PC-3 (cell line): ENCODE measurements around the gene VIPR2. TPM values are rescaled to one million over a fixed set of nuclear protein-coding genes. Genes with fewer than 3 reads are reported as not detected.
"Not testable (repeated sequence)": the region's sequence is repeated elsewhere in the genome, so short reads cannot be mapped to it uniquely, and the experiment has no call there.

ENCODE experiments used
- ATAC-seq: fragments of 200-7000 bp; cut with Tn5 transposase; 2 replicates; pipeline ENCODE4 v1.9.1; 2020; ENCODE audit warnings: mild to moderate bottlenecking, moderate library complexity
- BruUV-seq: library from RNA; stranded (reverse); fragments of 400-500 nt; replicated peaks from 2 replicates; lab custom pipeline; 2021; lab: Mats Ljungman, UMichigan
- CTCF ChIA-PET: fragments of 300-600 bp; sonication (Branson Sonifier 250); formaldehyde crosslinking; loops from one replicate; lab custom pipeline; 2022; ENCODE audit warnings: antibody characterized with exemption; lab: Charles Lee
- POLR2A ChIA-PET: fragments of 300-600 bp; sonication (Branson Sonifier 250); formaldehyde crosslinking; loops from one replicate; lab custom pipeline; 2022; ENCODE audit warnings: antibody characterized with exemption; ENCODE audit not compliant: unreplicated experiment; lab: Charles Lee
- DNase-seq: peaks from one replicate; pipeline ENCODE4 v3.0.0-alpha.2; 2015
- H2AFZ ChIP-seq: fragments of 300-600 bp; sonication (generic); 2 replicates; pipeline ENCODE4 v1.6.0; 2016; ENCODE audit warnings: antibody characterized with exemption, low read length
- H3F3A ChIP-seq: fragments of 300-600 bp; sonication (generic); one replicate; pipeline ENCODE4 v1.6.0; 2017; ENCODE audit warnings: antibody characterized with exemption, low read length, control low read depth, mild to moderate bottlenecking; ENCODE audit not compliant: unreplicated experiment
- H3K27ac ChIP-seq: fragments of 300-600 bp; sonication (generic); 2 replicates; pipeline ENCODE4 v1.5.1; 2016; ENCODE audit warnings: mild to moderate bottlenecking, low read length
- H3K27me3 ChIP-seq: fragments of 300-600 bp; sonication (generic); 2 replicates; pipeline ENCODE4 v1.6.1; 2016; ENCODE audit warnings: low read length, mixed read lengths
- H3K36me3 ChIP-seq: fragments of 300-600 bp; sonication (generic); 2 replicates; pipeline ENCODE4 v1.6.1; 2016; ENCODE audit warnings: low read depth, mixed run types, low read length, mixed read lengths
- H3K4me1 ChIP-seq: fragments of 300-600 bp; sonication (generic); 2 replicates; pipeline ENCODE4 v1.5.1; 2016; ENCODE audit warnings: low read length; ENCODE audit not compliant: insufficient read depth
- H3K4me2 ChIP-seq: fragments of 300-600 bp; sonication (generic); 2 replicates; pipeline ENCODE4 v1.6.0; 2016; ENCODE audit warnings: low read length
- H3K4me3 ChIP-seq: fragments of 300-600 bp; sonication (generic); 2 replicates; pipeline ENCODE4 v1.5.1; 2016; ENCODE audit warnings: mild to moderate bottlenecking, low read length, mixed read lengths
- H3K79me2 ChIP-seq: fragments of 300-600 bp; sonication (generic); 2 replicates; pipeline ENCODE4 v1.6.1; 2017; ENCODE audit warnings: low read length, mixed read lengths
- H3K9ac ChIP-seq: fragments of 300-600 bp; sonication (generic); 2 replicates; pipeline ENCODE4 v1.6.0; 2016; ENCODE audit warnings: mild to moderate bottlenecking, low read length
- H3K9me2 ChIP-seq: fragments of 300-600 bp; sonication (generic); replicated peaks from 2 replicates; pipeline ENCODE4 v1.6.1; 2016; ENCODE audit warnings: mixed run types, low read length, mixed read lengths
- H3K9me3 ChIP-seq: fragments of 300-600 bp; sonication (generic); 2 replicates; pipeline ENCODE4 v1.6.1; 2016; ENCODE audit warnings: low read length, mixed read lengths
- H4K20me1 ChIP-seq: fragments of 300-600 bp; sonication (generic); 2 replicates; pipeline ENCODE4 v1.6.1; 2016; ENCODE audit warnings: low read length, mixed read lengths
- EZH2 ChIP-seq: fragments of 300-600 bp; sonication (generic); IDR thresholded peaks from one replicate; pipeline ENCODE4 v1.6.1; 2017; ENCODE audit warnings: antibody characterized with exemption, mild to moderate bottlenecking, low read length; ENCODE audit not compliant: unreplicated experiment
- EZH2phosphoT487 ChIP-seq: fragments of 300-600 bp; sonication (generic); IDR thresholded peaks from 2 replicates; pipeline ENCODE4 v1.6.1; 2018; ENCODE audit warnings: mild to moderate bottlenecking, antibody characterized with exemption, low read length, borderline replicate concordance
- intact Hi-C: fragments of 100-400 bp; cut with micrococcal nuclease; formaldehyde crosslinking; loops from 2 replicates; pipeline ENCODE4 v1.9.0; 2023
- total RNA-seq: library from RNA; depleted of rRNA; stranded (reverse); fragments of >200 nt; gene quantifications from 2 replicates; pipeline ENCODE4 v1.2.3, GENCODE V29; 2014
- TF ChIP-seq, protein P1 (sequence below): fragments of 300-600 bp; sonication (generic); conservative IDR thresholded peaks from 2 replicates; pipeline ENCODE4 v1.5.1; 2017; ENCODE audit warnings: antibody characterized with exemption, low read depth, mild to moderate bottlenecking, low read length

VIPR2 gene
- total RNA-seq, 1 experiment from 2014 or later = not detected

DNA sequence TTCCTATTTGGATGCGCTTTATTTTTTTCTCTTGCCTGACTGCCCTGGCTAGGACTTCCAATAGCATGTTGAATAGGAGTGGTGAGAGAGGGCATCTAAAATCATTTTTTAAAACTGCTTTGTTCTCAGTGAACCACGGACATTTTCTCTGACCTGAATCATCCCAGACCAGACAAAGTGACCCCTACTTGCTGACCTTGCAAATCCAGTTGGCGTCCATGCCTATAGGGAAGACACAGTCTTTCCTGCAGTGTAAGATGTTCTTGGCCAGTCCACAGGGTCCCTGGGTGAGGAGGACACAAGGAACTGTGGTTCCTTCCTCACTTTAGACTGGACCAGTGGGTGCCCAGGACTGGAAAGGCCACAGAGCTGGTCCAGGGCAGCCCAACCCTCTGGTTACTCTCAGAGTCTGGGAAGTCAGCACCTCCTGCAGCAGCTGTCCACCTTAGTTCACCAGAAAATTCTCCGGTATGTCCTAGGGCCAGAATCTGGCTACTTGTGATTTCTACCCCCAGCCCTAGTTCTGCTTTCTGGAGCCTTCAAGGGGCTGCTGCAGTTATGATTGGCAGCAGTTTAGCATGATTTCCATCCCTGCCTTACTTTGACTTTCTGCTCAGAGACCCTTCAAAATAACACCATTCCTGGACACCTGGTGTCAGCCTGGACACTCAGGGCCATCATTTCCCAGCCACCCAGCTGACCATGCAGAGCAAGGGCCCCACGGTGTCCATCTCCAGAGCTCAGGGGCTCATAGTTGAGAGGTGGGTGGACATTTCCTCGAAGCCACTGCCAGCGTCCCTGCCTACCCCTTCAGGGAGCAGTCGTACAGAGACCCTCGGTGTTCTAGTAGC, 19.3 kb downstream of the VIPR2 start:
- no peak for DNase-seq
- no peak for ATAC-seq
- no peaks in the 10 kb centered on the region for H3K79me2 ChIP-seq
- H2AFZ ChIP-seq = no peak overlapping the region
- no peaks in the 10 kb centered on the region for H3K9me3 ChIP-seq
- no peaks in the 10 kb centered on the region for H3K9me2 ChIP-seq
- BruUV-seq = no TSS peak
- intact Hi-C loops = no loop called here
- H3K4me3 ChIP-seq = no peak overlapping the region
- POLR2A ChIA-PET = no interaction called here
- CTCF ChIA-PET = no interaction called here
- TF ChIP-seq EZH2 (no peak), EZH2phosphoT487 (no peak)
- TF ChIP-seq, protein P1, sequence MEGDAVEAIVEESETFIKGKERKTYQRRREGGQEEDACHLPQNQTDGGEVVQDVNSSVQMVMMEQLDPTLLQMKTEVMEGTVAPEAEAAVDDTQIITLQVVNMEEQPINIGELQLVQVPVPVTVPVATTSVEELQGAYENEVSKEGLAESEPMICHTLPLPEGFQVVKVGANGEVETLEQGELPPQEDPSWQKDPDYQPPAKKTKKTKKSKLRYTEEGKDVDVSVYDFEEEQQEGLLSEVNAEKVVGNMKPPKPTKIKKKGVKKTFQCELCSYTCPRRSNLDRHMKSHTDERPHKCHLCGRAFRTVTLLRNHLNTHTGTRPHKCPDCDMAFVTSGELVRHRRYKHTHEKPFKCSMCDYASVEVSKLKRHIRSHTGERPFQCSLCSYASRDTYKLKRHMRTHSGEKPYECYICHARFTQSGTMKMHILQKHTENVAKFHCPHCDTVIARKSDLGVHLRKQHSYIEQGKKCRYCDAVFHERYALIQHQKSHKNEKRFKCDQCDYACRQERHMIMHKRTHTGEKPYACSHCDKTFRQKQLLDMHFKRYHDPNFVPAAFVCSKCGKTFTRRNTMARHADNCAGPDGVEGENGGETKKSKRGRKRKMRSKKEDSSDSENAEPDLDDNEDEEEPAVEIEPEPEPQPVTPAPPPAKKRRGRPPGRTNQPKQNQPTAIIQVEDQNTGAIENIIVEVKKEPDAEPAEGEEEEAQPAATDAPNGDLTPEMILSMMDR = no peak
- H3F3A ChIP-seq = no peaks in the 10 kb centered on the region
- H3K9ac ChIP-seq = no peak overlapping the region
- no peaks in the 10 kb centered on the region for H4K20me1 ChIP-seq
- no peaks in the 10 kb centered on the region for H3K4me1 ChIP-seq
- peaks cover 68% of the 10 kb centered on the region for H3K27me3 ChIP-seq
- no peak overlapping the region for H3K27ac ChIP-seq
- H3K36me3 ChIP-seq = no peaks in the 10 kb centered on the region
- H3K4me2 ChIP-seq = no peak overlapping the region

DNA sequence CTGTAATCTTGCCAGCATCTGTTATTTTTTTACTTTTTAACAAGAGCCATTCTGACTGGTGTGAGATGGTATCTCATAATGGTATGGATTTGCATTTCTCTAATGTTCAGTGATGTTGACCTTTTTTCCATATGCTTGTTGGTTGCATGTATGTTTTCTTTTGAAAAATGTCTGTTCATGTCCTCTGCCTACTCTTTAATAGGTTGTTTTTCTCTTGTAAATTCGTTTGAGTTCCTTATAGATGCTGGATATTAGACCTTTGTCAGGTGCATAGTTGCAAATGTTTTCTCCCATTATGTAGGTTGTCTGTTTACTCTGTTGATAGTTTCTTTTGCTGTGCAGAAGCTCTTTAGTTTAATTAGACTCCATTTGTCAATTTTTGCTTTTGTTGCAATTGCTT, 20.9 kb downstream of the VIPR2 start:
- H3K36me3 ChIP-seq, H3K4me3 ChIP-seq, ATAC-seq, H3K79me2 ChIP-seq, BruUV-seq, H3K27ac ChIP-seq, H3K4me2 ChIP-seq, H3K9me2 ChIP-seq, DNase-seq, H3K4me1 ChIP-seq, POLR2A ChIA-PET, H3K9me3 ChIP-seq, H3F3A ChIP-seq, intact Hi-C loops, H2AFZ ChIP-seq, H3K9ac ChIP-seq, H4K20me1 ChIP-seq: not testable (repeated sequence)
- CTCF ChIA-PET = interaction anchor here (0.6 kb wide), 1 partner anchor 95 kb away, joined by 19 read pairs; no protein-coding TSS in a partner anchor
- peaks cover 83% of the 10 kb centered on the region for H3K27me3 ChIP-seq

DNA sequence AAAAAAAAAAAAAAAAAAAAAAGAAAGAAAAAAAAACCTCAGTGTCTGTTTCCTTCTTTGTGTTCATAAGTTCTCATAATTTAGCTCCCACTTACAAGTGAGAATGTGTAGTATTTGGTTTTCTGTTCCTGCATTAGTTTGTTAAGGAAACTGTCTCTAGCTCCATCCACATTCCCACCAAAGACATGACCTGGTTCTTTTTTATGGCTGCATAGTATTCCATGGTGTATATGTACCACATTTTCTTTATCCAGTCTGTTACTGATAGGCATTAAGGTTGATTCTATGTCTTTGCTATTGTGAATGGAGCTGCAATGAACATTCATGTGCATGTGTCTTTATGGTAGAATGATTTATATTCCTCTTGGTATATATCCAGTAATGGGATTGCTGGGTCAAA, 21.4 kb downstream of the VIPR2 start:
- BruUV-seq, DNase-seq, H3K36me3 ChIP-seq, H3K4me1 ChIP-seq, H3K27ac ChIP-seq, H3K9me2 ChIP-seq, H2AFZ ChIP-seq, H3K4me3 ChIP-seq, H3K9ac ChIP-seq, POLR2A ChIA-PET, H3K9me3 ChIP-seq, H3K4me2 ChIP-seq, ATAC-seq, H4K20me1 ChIP-seq, H3F3A ChIP-seq, intact Hi-C loops, H3K79me2 ChIP-seq: not testable (repeated sequence)
- H3K27me3 ChIP-seq = peaks cover 88% of the 10 kb centered on the region
- CTCF ChIA-PET = interaction anchor here (0.6 kb wide), 1 partner anchor 95 kb away, joined by 19 read pairs; no protein-coding TSS in a partner anchor
